ENCODE results near the gene TLN1.
A peak's percentile ranks its signal among the peaks of the same experiment; 100 is the strongest.

TLN1 gene

DNA sequence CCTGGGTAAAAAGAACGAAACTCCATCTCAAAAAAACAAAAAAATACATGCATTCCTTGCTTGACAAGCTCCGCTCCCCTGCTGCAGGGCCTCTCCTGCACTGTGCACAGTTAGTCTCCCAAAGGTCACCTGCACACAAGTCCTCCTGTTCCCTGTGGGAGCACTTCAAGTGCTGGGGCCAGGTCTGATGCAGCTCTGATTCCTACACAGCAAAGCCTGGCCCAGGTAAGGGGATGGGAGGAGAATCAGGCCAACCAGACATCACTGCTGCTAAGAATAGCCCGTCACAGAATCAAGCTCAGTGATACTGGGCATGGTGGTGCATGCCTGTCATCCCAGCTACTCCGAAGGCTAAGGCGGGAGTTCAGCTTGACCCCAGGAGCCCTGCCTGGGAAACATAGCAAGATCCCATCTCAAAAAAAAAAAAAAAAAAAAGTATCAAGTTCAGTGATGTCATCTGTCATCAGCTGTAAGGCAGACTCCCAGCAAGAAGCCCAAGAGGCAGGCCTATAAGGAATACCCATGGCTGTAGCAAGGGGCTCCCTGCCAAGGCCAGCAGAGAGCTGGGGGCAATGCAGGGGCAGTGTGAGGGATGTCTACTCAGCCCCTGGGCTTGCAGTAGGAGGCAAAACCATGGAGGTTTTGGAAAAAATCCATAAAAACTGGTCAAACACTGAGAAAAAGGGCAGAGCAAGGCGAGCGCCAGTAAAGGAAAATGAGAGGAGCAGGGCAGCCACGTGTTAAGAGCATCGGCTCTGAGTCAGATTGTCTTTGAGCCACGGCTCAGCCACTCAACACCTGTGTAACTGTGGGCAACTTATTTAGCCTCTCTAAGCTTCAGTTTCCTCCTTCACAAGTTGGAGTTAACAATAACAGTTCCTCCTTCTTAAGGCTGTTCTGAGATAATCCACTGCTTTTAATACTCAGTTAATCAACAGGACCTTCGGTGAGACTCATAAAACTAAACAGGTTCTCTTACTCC is 45.5 kb downstream of the TLN1 start:
- in situ Hi-C loops (cut with HindIII; ENCODE audit: low sequenced_read_pairs), result no loop called here
- TF ChIP-seq, protein P1, sequence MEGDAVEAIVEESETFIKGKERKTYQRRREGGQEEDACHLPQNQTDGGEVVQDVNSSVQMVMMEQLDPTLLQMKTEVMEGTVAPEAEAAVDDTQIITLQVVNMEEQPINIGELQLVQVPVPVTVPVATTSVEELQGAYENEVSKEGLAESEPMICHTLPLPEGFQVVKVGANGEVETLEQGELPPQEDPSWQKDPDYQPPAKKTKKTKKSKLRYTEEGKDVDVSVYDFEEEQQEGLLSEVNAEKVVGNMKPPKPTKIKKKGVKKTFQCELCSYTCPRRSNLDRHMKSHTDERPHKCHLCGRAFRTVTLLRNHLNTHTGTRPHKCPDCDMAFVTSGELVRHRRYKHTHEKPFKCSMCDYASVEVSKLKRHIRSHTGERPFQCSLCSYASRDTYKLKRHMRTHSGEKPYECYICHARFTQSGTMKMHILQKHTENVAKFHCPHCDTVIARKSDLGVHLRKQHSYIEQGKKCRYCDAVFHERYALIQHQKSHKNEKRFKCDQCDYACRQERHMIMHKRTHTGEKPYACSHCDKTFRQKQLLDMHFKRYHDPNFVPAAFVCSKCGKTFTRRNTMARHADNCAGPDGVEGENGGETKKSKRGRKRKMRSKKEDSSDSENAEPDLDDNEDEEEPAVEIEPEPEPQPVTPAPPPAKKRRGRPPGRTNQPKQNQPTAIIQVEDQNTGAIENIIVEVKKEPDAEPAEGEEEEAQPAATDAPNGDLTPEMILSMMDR (IDR thresholded peaks at IDR 0.05; ENCODE audit: low read depth, low read length), result no peak
- H3K4me3 ChIP-seq (ENCODE audit: low read depth, low read length), result peak overlapping the region; percentile 87
- peak; percentile 69 for DNase-seq (ENCODE audit: low read depth, low spot score)

- no peak for DNase-seq (ENCODE audit: low read depth, low spot score)
- in situ Hi-C loops (cut with HindIII; ENCODE audit: low sequenced_read_pairs), result no loop called here
- no peak overlapping the region for H3K4me3 ChIP-seq (ENCODE audit: low read depth, low read length)
- TF ChIP-seq, protein P1 (IDR thresholded peaks at IDR 0.05; ENCODE audit: low read depth, low read length), result no peak
Measured at GRCh38 chr9:35685506-35685905, 46.5 kb downstream of the TLN1 start.

GRCh38 chr9:35684921-35685320 is 47.1 kb downstream of the TLN1 start:
- in situ Hi-C loops (cut with HindIII; ENCODE audit: low sequenced_read_pairs), result no loop called here
- no peak for DNase-seq (ENCODE audit: low read depth, low spot score)
- H3K4me3 ChIP-seq (ENCODE audit: low read depth, low read length), result no peak overlapping the region
- TF ChIP-seq, protein P1 (IDR thresholded peaks at IDR 0.05; ENCODE audit: low read depth, low read length), result no peak

DNA sequence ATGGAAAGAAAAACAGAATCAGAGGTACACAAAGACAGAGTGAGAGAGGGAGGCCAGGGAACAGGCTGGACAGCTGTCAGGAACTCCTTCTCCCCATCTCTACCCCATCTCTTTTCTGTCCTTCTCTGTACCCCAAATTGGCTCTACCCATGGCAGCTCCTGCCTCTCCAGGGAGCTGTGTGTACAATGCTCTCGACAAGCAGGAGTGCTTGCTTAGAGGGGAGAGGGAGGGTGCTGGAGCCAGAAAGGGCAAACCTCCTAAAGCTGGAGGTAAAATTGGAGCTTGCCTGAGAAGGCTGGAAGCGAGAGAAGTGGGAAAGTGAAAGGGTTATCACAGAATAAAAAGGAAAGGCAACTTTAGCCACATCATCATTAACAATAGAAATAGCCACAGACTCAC is 48.7 kb downstream of the TLN1 start:
- in situ Hi-C loops (cut with HindIII; ENCODE audit: low sequenced_read_pairs), result no loop called here

GRCh38 chr9:35682520-35683315 is 49.3 kb downstream of the TLN1 start:
- in situ Hi-C loops (cut with HindIII; ENCODE audit: low sequenced_read_pairs), result no loop called here
- no peak for DNase-seq (ENCODE audit: low read depth, low spot score)
- TF ChIP-seq, protein P1 (IDR thresholded peaks at IDR 0.05; ENCODE audit: low read depth, low read length), result no peak
- no peak overlapping the region for H3K4me3 ChIP-seq (ENCODE audit: low read depth, low read length)

More for the DNA sequence above, 48.7 kb downstream of the TLN1 start:
- no peak for DNase-seq (ENCODE audit: low read depth, low spot score)
- TF ChIP-seq, protein P1 (IDR thresholded peaks at IDR 0.05; ENCODE audit: low read depth, low read length), result no peak
- no peak overlapping the region for H3K4me3 ChIP-seq (ENCODE audit: low read depth, low read length)

GRCh38 chr9:35682051-35682450 is 49.9 kb downstream of the TLN1 start:
- no peak overlapping the region for H3K4me3 ChIP-seq (ENCODE audit: low read depth, low read length)
- TF ChIP-seq, protein P1 (IDR thresholded peaks at IDR 0.05; ENCODE audit: low read depth, low read length), result no peak
- in situ Hi-C loops (cut with HindIII; ENCODE audit: low sequenced_read_pairs), result no loop called here
- no peak for DNase-seq (ENCODE audit: low read depth, low spot score)
